K562 (cell line): ENCODE measurements around the gene ARF4. TPM values are rescaled to one million over a fixed set of nuclear protein-coding genes. Genes with fewer than 3 reads are reported as not detected.

Experiments used
- ATF1 ChIP-seq, 2 experiments: fragments of 450-650 bp in 1 of 2; IDR thresholded peaks; 2 replicates each; pipeline ENCODE4 v1.6.1; 2016; ENCODE audit warnings: missing compliant biosample characterization in 1 of 2, missing genetic modification characterization in 1 of 2
- BRD4 ChIP-seq: fragments of 200-600 bp; sonication (generic); IDR thresholded peaks from 2 replicates; pipeline ENCODE4 v1.6.1; 2017; ENCODE audit warnings: inconsistent platforms
- CBX1 ChIP-seq: sonication (generic); IDR thresholded peaks from 2 replicates; pipeline ENCODE4 v1.6.1; 2016; ENCODE audit warnings: antibody characterized with exemption, low read depth, mild to moderate bottlenecking
- GTF2E2 ChIP-seq: fragments of 200-800 bp; sonication (Bioruptor generic); IDR thresholded peaks from 2 replicates; pipeline ENCODE4 v1.6.1; 2016; ENCODE audit warnings: missing genetic modification characterization, missing compliant biosample characterization
- HNRNPLL ChIP-seq: fragments of 200-400 bp; formaldehyde crosslinking; IDR thresholded peaks from 2 replicates; pipeline ENCODE4 v1.6.1; 2017; ENCODE audit warnings: low read length, low read depth, mild to moderate bottlenecking; ENCODE audit not compliant: poor library complexity, severe bottlenecking
- IRF2 ChIP-seq: sonication (generic); formaldehyde crosslinking; IDR thresholded peaks from 2 replicates; pipeline ENCODE4 v1.8.1; 2022; ENCODE audit warnings: mild to moderate bottlenecking, missing genetic modification reagents
- MAFF ChIP-seq: IDR thresholded peaks from 2 replicates; pipeline ENCODE4 v1.6.1; 2012; ENCODE audit warnings: low read length, improper control_type of control experiment
- MIER1 ChIP-seq: fragments of 450-650 bp; IDR thresholded peaks from 2 replicates; pipeline ENCODE4 v1.6.1; 2016; ENCODE audit warnings: antibody characterized with exemption, mild to moderate bottlenecking, low read depth
- POLR3G ChIP-seq: IDR thresholded peaks from 2 replicates; pipeline ENCODE4 v1.6.1; 2011; ENCODE audit not compliant: insufficient read length, insufficient replicate concordance; ENCODE audit errors: extremely low read depth
- RB1 ChIP-seq: fragments of 450-650 bp; IDR thresholded peaks from 2 replicates; pipeline ENCODE4 v1.6.1; 2017; ENCODE audit warnings: low read depth, mild to moderate bottlenecking
- SP2 ChIP-seq: IDR thresholded peaks from 2 replicates; pipeline ENCODE4 v1.6.1; 2011; ENCODE audit warnings: mild to moderate bottlenecking, low read depth, low read length, moderate library complexity; ENCODE audit not compliant: poor library complexity, severe bottlenecking; ENCODE audit errors: extremely low read depth
- TCF7L2 ChIP-seq: fragments of 150-350 bp; IDR thresholded peaks from 2 replicates; pipeline ENCODE4 v1.6.1; 2016; ENCODE audit warnings: low read depth, mild to moderate bottlenecking, low read length, moderate library complexity
- ZNF175 ChIP-seq: fragments of 200-800 bp; sonication (Bioruptor generic); IDR thresholded peaks from 2 replicates; pipeline ENCODE4 v1.6.1; 2016; ENCODE audit warnings: low read depth, mild to moderate bottlenecking, missing genetic modification characterization, missing compliant biosample characterization
- ZNF217 ChIP-seq: sonication (generic); formaldehyde crosslinking; IDR thresholded peaks from 2 replicates; pipeline ENCODE4 v1.8.0; 2022; ENCODE audit warnings: mild to moderate bottlenecking, missing genetic modification reagents
- ZNF57 ChIP-seq: fragments of 450-650 bp; formaldehyde crosslinking; IDR thresholded peaks from 2 replicates; pipeline ENCODE4 v1.4.0; 2020; ENCODE audit warnings: mild to moderate bottlenecking, moderate library complexity
- ZNF586 ChIP-seq: fragments of 450-650 bp; formaldehyde crosslinking; conservative IDR thresholded peaks from 2 replicates; pipeline ENCODE4 v1.4.0; 2020; ENCODE audit warnings: mild to moderate bottlenecking, moderate library complexity
- ZNF695 ChIP-seq: fragments of 450-650 bp; formaldehyde crosslinking; IDR thresholded peaks from 2 replicates; pipeline ENCODE4 v1.4.0; 2020; ENCODE audit warnings: mild to moderate bottlenecking, moderate library complexity
- ZNF717 ChIP-seq: fragments of 250-450 bp; sonication (Bioruptor Pico); IDR thresholded peaks from 2 replicates; pipeline ENCODE4 v1.5.0; 2021
- polyA plus RNA-seq, 8 experiments: library from polyadenylated mRNA; depleted of rRNA in 4 of 8; stranded (reverse) in 5 of 8; unstranded in 3 of 8; fragments of >200 nt; fragmentation: Nextera tagmentation in 2 of 8; fragmentation: Illumina TruSeq in 1 of 8; extraction: Ambion mirVana in 2 of 8; extraction: Trizol in 1 of 8; gene quantifications; 2 replicates each; pipeline versions ENCODE4 v1.2.1 to v1.2.3, GENCODE V29; 2011 to 2014; ENCODE audit warnings: inconsistent platforms in 1 of 8, missing spikeins in 1 of 8
- total RNA-seq, 7 experiments: library from RNA; depleted of rRNA in 6 of 7; stranded (reverse); fragments of >200 nt in 6 of 7; fragmentation: Illumina TruSeq in 2 of 7; extraction: Trizol in 2 of 7; gene quantifications; 2 replicates each; pipeline versions ENCODE4 v1.2.1 to v1.2.3, GENCODE V29; 2011 to 2021; ENCODE audit warnings: low replicate concordance in 1 of 7
- TF ChIP-seq, protein P1 (sequence below): fragments of 200-800 bp; sonication (Bioruptor generic); IDR thresholded peaks from 2 replicates; pipeline ENCODE4 v1.6.1; 2017; ENCODE audit warnings: missing genetic modification characterization, missing compliant biosample characterization
- TF ChIP-seq, protein P2 (sequence below): fragments of 250-450 bp; sonication (Bioruptor Pico); IDR thresholded peaks from 2 replicates; pipeline ENCODE4 v1.6.1; 2021; ENCODE audit warnings: mild to moderate bottlenecking
- TF ChIP-seq, protein P3 (sequence below): fragments of 250-450 bp; sonication (Bioruptor Pico); IDR thresholded peaks from 2 replicates; pipeline ENCODE4 v1.4.0; 2020; ENCODE audit warnings: borderline replicate concordance
- TF ChIP-seq, protein P4 (sequence below), 2 experiments: fragments of 450-650 bp in 1 of 2; IDR thresholded peaks; 2 replicates each; pipeline ENCODE4 v1.6.1; 2011 to 2017; ENCODE audit warnings: low read depth in 2 of 2, antibody characterized with exemption in 1 of 2, borderline replicate concordance in 1 of 2, low read length in 1 of 2, mild to moderate bottlenecking in 1 of 2, mixed read lengths in 1 of 2; ENCODE audit not compliant: control insufficient read depth in 1 of 2

The ARF4 gene
- total and polyA plus RNA-seq, 9 of the 15 experiments (the other 6 are each of a cell fraction or from before 2014, with no cell fraction given): 41.1 to 273 (median 83.8) TPM

DNA sequence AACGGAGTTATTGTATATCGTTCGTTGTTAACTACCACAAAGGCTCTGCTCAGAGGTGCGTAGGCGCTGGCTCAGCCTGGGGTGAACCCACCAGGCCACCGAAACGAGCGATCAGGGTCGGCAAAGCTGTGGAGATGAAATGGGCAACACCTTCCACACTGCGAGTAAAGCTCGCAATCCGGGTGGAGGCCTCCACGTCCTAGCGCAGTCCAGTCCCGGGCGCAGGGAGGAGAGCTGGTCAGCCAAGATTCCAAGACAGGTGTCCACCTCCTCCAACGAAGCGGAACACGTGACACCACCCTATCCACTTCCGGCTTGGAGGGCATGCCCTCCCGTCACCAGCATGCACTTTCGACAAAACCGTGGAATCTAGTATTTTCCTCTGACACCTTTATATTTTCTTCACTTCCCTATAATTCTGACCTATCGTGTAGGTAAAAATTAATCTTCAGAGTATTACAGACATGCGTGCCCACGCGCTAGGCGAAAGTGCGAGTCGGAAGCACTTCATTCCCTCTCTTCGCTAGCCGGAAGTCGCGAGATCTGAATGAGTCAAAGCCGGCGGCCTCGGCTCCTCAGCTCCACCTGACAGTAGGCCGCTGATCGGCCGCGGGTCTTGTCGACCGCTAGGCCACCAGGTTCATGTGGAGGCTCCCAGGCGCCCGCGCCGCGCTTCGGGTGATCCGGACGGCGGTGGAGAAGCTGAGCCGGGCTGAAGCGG is 41.2 kb downstream of the ARF4 start, which contains the start of gene PDE12 (continued):
- TF ChIP-seq IRF2 (CRISPR knock-in tag): no peak
- TF ChIP-seq TCF7L2: no peak
- TF ChIP-seq ZNF57: 0 out of 2 replicates have a peak, but pooled peaks have one; percentile 6
- TF ChIP-seq ZNF586: no peak
- no peak for TF ChIP-seq ZNF217
- TF ChIP-seq ZNF175 (CRISPR knock-in tag): peak; percentile 85
- TF ChIP-seq, protein P1, sequence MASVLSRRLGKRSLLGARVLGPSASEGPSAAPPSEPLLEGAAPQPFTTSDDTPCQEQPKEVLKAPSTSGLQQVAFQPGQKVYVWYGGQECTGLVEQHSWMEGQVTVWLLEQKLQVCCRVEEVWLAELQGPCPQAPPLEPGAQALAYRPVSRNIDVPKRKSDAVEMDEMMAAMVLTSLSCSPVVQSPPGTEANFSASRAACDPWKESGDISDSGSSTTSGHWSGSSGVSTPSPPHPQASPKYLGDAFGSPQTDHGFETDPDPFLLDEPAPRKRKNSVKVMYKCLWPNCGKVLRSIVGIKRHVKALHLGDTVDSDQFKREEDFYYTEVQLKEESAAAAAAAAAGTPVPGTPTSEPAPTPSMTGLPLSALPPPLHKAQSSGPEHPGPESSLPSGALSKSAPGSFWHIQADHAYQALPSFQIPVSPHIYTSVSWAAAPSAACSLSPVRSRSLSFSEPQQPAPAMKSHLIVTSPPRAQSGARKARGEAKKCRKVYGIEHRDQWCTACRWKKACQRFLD (CRISPR knock-in tag): peak; percentile 94
- no peak for TF ChIP-seq MIER1
- TF ChIP-seq GTF2E2 (tag): no peak
- TF ChIP-seq ZNF695 (CRISPR knock-in tag): no peak
- TF ChIP-seq ATF1 (CRISPR knock-in tag; IDR thresholded peaks at IDR 0.05): peak; percentile 50; the same call in 1 of the 2 replicates
- TF ChIP-seq ATF1 (tag; IDR thresholded peaks at IDR 0.05): peak; percentile 96
- no peak for TF ChIP-seq POLR3G
- TF ChIP-seq ZNF717 (CRISPR knock-in tag): no peak
- peak; percentile 15 for TF ChIP-seq HNRNPLL
- peak; percentile 9; the same call in 1 of the 2 replicates for TF ChIP-seq RB1
- TF ChIP-seq SP2: no peak
- TF ChIP-seq, protein P2, sequence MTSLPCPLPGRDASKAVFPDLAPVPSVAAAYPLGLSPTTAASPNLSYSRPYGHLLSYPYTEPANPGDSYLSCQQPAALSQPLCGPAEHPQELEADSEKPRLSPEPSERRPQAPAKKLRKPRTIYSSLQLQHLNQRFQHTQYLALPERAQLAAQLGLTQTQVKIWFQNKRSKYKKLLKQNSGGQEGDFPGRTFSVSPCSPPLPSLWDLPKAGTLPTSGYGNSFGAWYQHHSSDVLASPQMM (CRISPR knock-in tag): no peak
- TF ChIP-seq BRD4: peak; percentile 88
- TF ChIP-seq, protein P3, sequence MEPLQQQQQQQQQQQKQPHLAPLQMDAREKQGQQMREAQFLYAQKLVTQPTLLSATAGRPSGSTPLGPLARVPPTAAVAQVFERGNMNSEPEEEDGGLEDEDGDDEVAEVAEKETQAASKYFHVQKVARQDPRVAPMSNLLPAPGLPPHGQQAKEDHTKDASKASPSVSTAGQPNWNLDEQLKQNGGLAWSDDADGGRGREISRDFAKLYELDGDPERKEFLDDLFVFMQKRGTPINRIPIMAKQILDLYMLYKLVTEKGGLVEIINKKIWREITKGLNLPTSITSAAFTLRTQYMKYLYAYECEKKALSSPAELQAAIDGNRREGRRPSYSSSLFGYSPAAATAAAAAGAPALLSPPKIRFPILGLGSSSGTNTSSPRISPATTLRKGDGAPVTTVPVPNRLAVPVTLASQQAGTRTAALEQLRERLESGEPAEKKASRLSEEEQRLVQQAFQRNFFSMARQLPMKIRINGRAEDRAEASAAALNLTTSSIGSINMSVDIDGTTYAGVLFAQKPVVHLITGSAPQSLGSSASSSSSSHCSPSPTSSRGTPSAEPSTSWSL (CRISPR knock-in tag): no peak
- TF ChIP-seq MAFF: no peak
- TF ChIP-seq CBX1: peak; percentile 66; the same call in 1 of the 2 replicates
- TF ChIP-seq, protein P4, sequence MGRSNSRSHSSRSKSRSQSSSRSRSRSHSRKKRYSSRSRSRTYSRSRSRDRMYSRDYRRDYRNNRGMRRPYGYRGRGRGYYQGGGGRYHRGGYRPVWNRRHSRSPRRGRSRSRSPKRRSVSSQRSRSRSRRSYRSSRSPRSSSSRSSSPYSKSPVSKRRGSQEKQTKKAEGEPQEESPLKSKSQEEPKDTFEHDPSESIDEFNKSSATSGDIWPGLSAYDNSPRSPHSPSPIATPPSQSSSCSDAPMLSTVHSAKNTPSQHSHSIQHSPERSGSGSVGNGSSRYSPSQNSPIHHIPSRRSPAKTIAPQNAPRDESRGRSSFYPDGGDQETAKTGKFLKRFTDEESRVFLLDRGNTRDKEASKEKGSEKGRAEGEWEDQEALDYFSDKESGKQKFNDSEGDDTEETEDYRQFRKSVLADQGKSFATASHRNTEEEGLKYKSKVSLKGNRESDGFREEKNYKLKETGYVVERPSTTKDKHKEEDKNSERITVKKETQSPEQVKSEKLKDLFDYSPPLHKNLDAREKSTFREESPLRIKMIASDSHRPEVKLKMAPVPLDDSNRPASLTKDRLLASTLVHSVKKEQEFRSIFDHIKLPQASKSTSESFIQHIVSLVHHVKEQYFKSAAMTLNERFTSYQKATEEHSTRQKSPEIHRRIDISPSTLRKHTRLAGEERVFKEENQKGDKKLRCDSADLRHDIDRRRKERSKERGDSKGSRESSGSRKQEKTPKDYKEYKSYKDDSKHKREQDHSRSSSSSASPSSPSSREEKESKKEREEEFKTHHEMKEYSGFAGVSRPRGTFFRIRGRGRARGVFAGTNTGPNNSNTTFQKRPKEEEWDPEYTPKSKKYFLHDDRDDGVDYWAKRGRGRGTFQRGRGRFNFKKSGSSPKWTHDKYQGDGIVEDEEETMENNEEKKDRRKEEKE (IDR thresholded peaks at IDR 0.05; ENCODE audit: borderline replicate concordance in 1 of 2, control insufficient read depth in 1 of 2, low read depth in 2 of 2, low read length in 1 of 2): no peak
